A673 (cell line): ENCODE measurements around the gene PCDHB7.
"Not testable (repeated sequence)": the region's sequence is repeated elsewhere in the genome, so short reads cannot be mapped to it uniquely, and the experiment has no call there.

Experiments
- EZH2 ChIP-seq: fragments of 200-600 bp; sonication (generic); IDR thresholded peaks from 2 replicates; pipeline ENCODE4 v1.6.1; 2017; ENCODE audit warnings: borderline replicate concordance, low read depth, mild to moderate bottlenecking, mixed read lengths, antibody characterized with exemption, low read length; ENCODE audit not compliant: poor library complexity, severe bottlenecking
- TF ChIP-seq, protein P1 (sequence below): fragments of 300-800, 200-600 bp; sonication (generic); conservative IDR thresholded peaks from 2 replicates; pipeline ENCODE4 v1.5.1; 2017; ENCODE audit warnings: low read depth, mild to moderate bottlenecking, antibody characterized with exemption, low read length, moderate library complexity, mixed read lengths

DNA sequence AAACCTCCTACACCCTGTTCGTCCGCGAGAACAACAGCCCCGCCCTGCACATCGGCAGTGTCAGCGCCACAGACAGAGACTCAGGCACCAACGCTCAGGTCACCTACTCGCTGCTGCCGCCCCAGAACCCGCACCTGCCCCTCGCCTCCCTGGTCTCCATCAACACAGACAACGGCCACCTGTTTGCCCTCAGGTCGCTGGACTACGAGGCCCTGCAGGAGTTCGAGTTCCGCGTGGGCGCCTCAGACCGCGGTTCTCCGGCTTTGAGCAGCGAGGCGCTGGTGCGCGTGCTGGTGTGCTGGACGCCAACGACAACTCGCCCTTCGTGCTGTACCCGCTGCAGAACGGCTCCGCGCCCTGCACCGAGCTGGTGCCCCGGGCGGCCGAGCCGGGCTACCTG, 15.1 kb upstream of the PCDHB7 start:
- TF ChIP-seq EZH2 = not testable (repeated sequence)
- TF ChIP-seq, protein P1, sequence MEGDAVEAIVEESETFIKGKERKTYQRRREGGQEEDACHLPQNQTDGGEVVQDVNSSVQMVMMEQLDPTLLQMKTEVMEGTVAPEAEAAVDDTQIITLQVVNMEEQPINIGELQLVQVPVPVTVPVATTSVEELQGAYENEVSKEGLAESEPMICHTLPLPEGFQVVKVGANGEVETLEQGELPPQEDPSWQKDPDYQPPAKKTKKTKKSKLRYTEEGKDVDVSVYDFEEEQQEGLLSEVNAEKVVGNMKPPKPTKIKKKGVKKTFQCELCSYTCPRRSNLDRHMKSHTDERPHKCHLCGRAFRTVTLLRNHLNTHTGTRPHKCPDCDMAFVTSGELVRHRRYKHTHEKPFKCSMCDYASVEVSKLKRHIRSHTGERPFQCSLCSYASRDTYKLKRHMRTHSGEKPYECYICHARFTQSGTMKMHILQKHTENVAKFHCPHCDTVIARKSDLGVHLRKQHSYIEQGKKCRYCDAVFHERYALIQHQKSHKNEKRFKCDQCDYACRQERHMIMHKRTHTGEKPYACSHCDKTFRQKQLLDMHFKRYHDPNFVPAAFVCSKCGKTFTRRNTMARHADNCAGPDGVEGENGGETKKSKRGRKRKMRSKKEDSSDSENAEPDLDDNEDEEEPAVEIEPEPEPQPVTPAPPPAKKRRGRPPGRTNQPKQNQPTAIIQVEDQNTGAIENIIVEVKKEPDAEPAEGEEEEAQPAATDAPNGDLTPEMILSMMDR = not testable (repeated sequence)
